HUES64 (cell line): ENCODE measurements around the gene CLASP1.

Source experiments
- H3K27ac ChIP-seq: 2 replicates; pipeline ENCODE4 v1.7.0; 2013; ENCODE audit warnings: low read depth, low read length, inconsistent platforms
- H3K27me3 ChIP-seq: 2 replicates; pipeline ENCODE4 v1.6.1; 2013; ENCODE audit warnings: mild to moderate bottlenecking, low read length; ENCODE audit not compliant: insufficient read depth
- H3K36me3 ChIP-seq: 2 replicates; pipeline ENCODE4 v1.6.1; 2013; ENCODE audit warnings: mild to moderate bottlenecking, low read length; ENCODE audit not compliant: insufficient read depth
- H3K4me1 ChIP-seq: 2 replicates; pipeline ENCODE4 v1.6.1; 2013; ENCODE audit warnings: mild to moderate bottlenecking, low read length, moderate library complexity; ENCODE audit not compliant: insufficient read depth
- H3K4me3 ChIP-seq: 2 replicates; pipeline ENCODE4 v1.5.1; 2013; ENCODE audit warnings: mild to moderate bottlenecking, low read length, moderate library complexity
- H3K9ac ChIP-seq: 2 replicates; pipeline ENCODE4 v1.6.1; 2013; ENCODE audit warnings: mild to moderate bottlenecking, low read depth, low read length
- H3K9me3 ChIP-seq: 2 replicates; pipeline ENCODE4 v1.6.1; 2013; ENCODE audit warnings: low read depth, low read length; ENCODE audit not compliant: insufficient read depth
- WGBS: fragments of 150-250, 120-280 bp; methylation state at CpG from one replicate; pipeline ENCODE4 v1.1.7; 2013; ENCODE audit warnings: missing lambda C conversion rate; 5-methylcytosine and 5-hydroxymethylcytosine counted together

Gene CLASP1

GRCh38 chr2:121409966-121410365, 239.3 kb downstream of the CLASP1 start:
- no peak overlapping the region for H3K27ac ChIP-seq
- no peaks in the 10 kb centered on the region for H3K9me3 ChIP-seq
- H3K36me3 ChIP-seq, result peaks cover 59% of the 10 kb centered on the region

GRCh38 chr2:121409388-121409787, 239.9 kb downstream of the CLASP1 start:
- H3K36me3 ChIP-seq, result peaks cover 60% of the 10 kb centered on the region
- no peak overlapping the region for H3K9ac ChIP-seq
- no peak overlapping the region for H3K27ac ChIP-seq
- H3K27me3 ChIP-seq, result no peaks in the 10 kb centered on the region
- WGBS, result 97% methylated on average over 2 of the region's 2 CpGs
- 0 out of 2 replicates have a peak, but pooled peaks cover 8% of the 10 kb centered on the region for H3K4me1 ChIP-seq
- no peak overlapping the region for H3K4me3 ChIP-seq
- no peaks in the 10 kb centered on the region for H3K9me3 ChIP-seq

More at GRCh38 chr2:121409966-121410365, 239.3 kb downstream of the CLASP1 start:
- Histone ChIP-seq H3K27me3 (no peaks in the 10 kb centered on the region), H3K9ac (no peak overlapping the region), H3K4me3 (no peak overlapping the region), H3K4me1 (0 out of 2 replicates have a peak, but pooled peaks cover 8% of the 10 kb centered on the region)

- Histone ChIP-seq H3K36me3 (peaks cover 66% of the 10 kb centered on the region), H3K4me3 (no peak overlapping the region), H3K27me3 (no peaks in the 10 kb centered on the region), H3K9ac (no peak overlapping the region), H3K27ac (no peak overlapping the region), H3K4me1 (0 out of 2 replicates have a peak, but pooled peaks cover 8% of the 10 kb centered on the region), H3K9me3 (no peaks in the 10 kb centered on the region)
- 93% methylated on average over 3 of the region's 3 CpGs for WGBS
Measured at GRCh38 chr2:121408641-121409040, 240.6 kb downstream of the CLASP1 start.

- H3K4me1 ChIP-seq, result no peaks in the 10 kb centered on the region
- H3K36me3 ChIP-seq, result peaks cover 85% of the 10 kb centered on the region
- no peak overlapping the region for H3K4me3 ChIP-seq
- H3K9me3 ChIP-seq, result no peaks in the 10 kb centered on the region
- H3K9ac ChIP-seq, result no peak overlapping the region
- H3K27ac ChIP-seq, result no peak overlapping the region
- WGBS, result 97% methylated on average over 5 of the region's 6 CpGs
- no peaks in the 10 kb centered on the region for H3K27me3 ChIP-seq
Measured at GRCh38 chr2:121405233-121405632, 244.0 kb downstream of the CLASP1 start.

- H3K27me3 ChIP-seq, result no peaks in the 10 kb centered on the region
- 93% methylated on average over 5 of the region's 5 CpGs for WGBS
- H3K9ac ChIP-seq, result no peak overlapping the region
- H3K4me3 ChIP-seq, result no peak overlapping the region
- H3K27ac ChIP-seq, result no peak overlapping the region
- peaks cover 77% of the 10 kb centered on the region for H3K36me3 ChIP-seq
- H3K4me1 ChIP-seq, result no peaks in the 10 kb centered on the region
- no peaks in the 10 kb centered on the region for H3K9me3 ChIP-seq
Measured at GRCh38 chr2:121400201-121400600, 249.1 kb downstream of the CLASP1 start.

- Histone ChIP-seq H3K4me1 (no peaks in the 10 kb centered on the region), H3K27me3 (no peaks in the 10 kb centered on the region), H3K36me3 (peaks cover 77% of the 10 kb centered on the region), H3K9me3 (no peaks in the 10 kb centered on the region), H3K4me3 (no peak overlapping the region), H3K27ac (no peak overlapping the region), H3K9ac (no peak overlapping the region)
- WGBS, result 92% methylated on average over 2 of the region's 3 CpGs
Measured at GRCh38 chr2:121398853-121399252, 250.4 kb downstream of the CLASP1 start.

GRCh38 chr2:121390082-121390692, 259.1 kb downstream of the CLASP1 start:
- no peak overlapping the region for H3K27ac ChIP-seq
- 96% methylated on average over 4 of the region's 5 CpGs for whole genome bisulfite sequencing
- H3K9ac ChIP-seq, result no peak overlapping the region
- H3K36me3 ChIP-seq, result peaks cover 56% of the 10 kb centered on the region
- no peaks in the 10 kb centered on the region for H3K9me3 ChIP-seq
- no peaks in the 10 kb centered on the region for H3K4me1 ChIP-seq
- no peaks in the 10 kb centered on the region for H3K27me3 ChIP-seq
- no peak overlapping the region for H3K4me3 ChIP-seq

GRCh38 chr2:121388371-121388770, 260.9 kb downstream of the CLASP1 start:
- Histone ChIP-seq H3K27me3 (no peaks in the 10 kb centered on the region), H3K36me3 (peaks cover 55% of the 10 kb centered on the region), H3K9me3 (no peaks in the 10 kb centered on the region), H3K9ac (no peak overlapping the region), H3K27ac (no peak overlapping the region), H3K4me3 (no peak overlapping the region), H3K4me1 (no peaks in the 10 kb centered on the region)
- 94% methylated on average over 5 of the region's 5 CpGs for WGBS

GRCh38 chr2:121387591-121388325, 261.5 kb downstream of the CLASP1 start:
- Histone ChIP-seq H3K27ac (no peak overlapping the region), H3K36me3 (peaks cover 55% of the 10 kb centered on the region), H3K27me3 (no peaks in the 10 kb centered on the region), H3K9me3 (no peaks in the 10 kb centered on the region), H3K4me1 (no peaks in the 10 kb centered on the region), H3K4me3 (no peak overlapping the region), H3K9ac (no peak overlapping the region)
- 95% methylated on average over 5 of the region's 5 CpGs for WGBS

- no peak overlapping the region for H3K27ac ChIP-seq
- H3K9me3 ChIP-seq, result no peaks in the 10 kb centered on the region
- H3K36me3 ChIP-seq, result peaks cover 61% of the 10 kb centered on the region
- no peak overlapping the region for H3K4me3 ChIP-seq
- no peaks in the 10 kb centered on the region for H3K27me3 ChIP-seq
- no CpG with 5 or more reads among the region's 2 CpGs for WGBS
- no peak overlapping the region for H3K9ac ChIP-seq
- no peaks in the 10 kb centered on the region for H3K4me1 ChIP-seq
Measured at GRCh38 chr2:121386707-121387106, 262.6 kb downstream of the CLASP1 start.

GRCh38 chr2:121386102-121386501, 263.2 kb downstream of the CLASP1 start:
- no peaks in the 10 kb centered on the region for H3K27me3 ChIP-seq
- no peaks in the 10 kb centered on the region for H3K9me3 ChIP-seq
- peaks cover 66% of the 10 kb centered on the region for H3K36me3 ChIP-seq
- no peaks in the 10 kb centered on the region for H3K4me1 ChIP-seq
- no peak overlapping the region for H3K9ac ChIP-seq
- H3K27ac ChIP-seq, result no peak overlapping the region
- H3K4me3 ChIP-seq, result no peak overlapping the region
